Osteoblast (primary cell): ENCODE measurements around the gene CARMIL3. TPM values are rescaled to one million over a fixed set of nuclear protein-coding genes. Genes with fewer than 3 reads are reported as not detected.

ENCODE experiments used
- DNase-seq: peaks from one replicate; pipeline ENCODE4 v3.0.0; 2011; ENCODE audit warnings: low spot score, mixed read lengths; ENCODE audit not compliant: insufficient read length; ENCODE audit errors: missing footprints
- H2AFZ ChIP-seq: 2 replicates; pipeline ENCODE4 v1.6.0; 2011; ENCODE audit warnings: mild to moderate bottlenecking, low read length
- H3K27ac ChIP-seq: 2 replicates; pipeline ENCODE4 v1.5.1; 2011; ENCODE audit warnings: mild to moderate bottlenecking, low read depth, low read length, moderate library complexity
- H3K27me3 ChIP-seq: 2 replicates; pipeline ENCODE4 v1.6.0; 2012; ENCODE audit warnings: mild to moderate bottlenecking, control low read depth, inconsistent platforms, low read length, moderate library complexity; ENCODE audit not compliant: insufficient read depth
- H3K36me3 ChIP-seq: 2 replicates; pipeline ENCODE4 v1.5.1; 2011; ENCODE audit warnings: mild to moderate bottlenecking, low read length, control low read depth, moderate library complexity; ENCODE audit not compliant: insufficient read depth
- H3K4me1 ChIP-seq: 2 replicates; pipeline ENCODE4 v1.5.1; 2011; ENCODE audit warnings: mild to moderate bottlenecking, low read length, control low read depth, moderate library complexity; ENCODE audit not compliant: insufficient read depth
- H3K4me2 ChIP-seq: 2 replicates; pipeline ENCODE4 v1.6.0; 2011; ENCODE audit warnings: mild to moderate bottlenecking, low read length; ENCODE audit not compliant: insufficient read depth
- H3K4me3 ChIP-seq: fragments of 200-600 bp; sonication (generic); 3 replicates; pipeline ENCODE4 v1.5.1; 2012; ENCODE audit warnings: mild to moderate bottlenecking, low read length, inconsistent platforms; ENCODE audit not compliant: insufficient read depth
- H3K79me2 ChIP-seq: 2 replicates; pipeline ENCODE4 v1.6.0; 2012; ENCODE audit warnings: mild to moderate bottlenecking, low read length, control low read depth, inconsistent platforms; ENCODE audit not compliant: insufficient read depth
- H3K9me3 ChIP-seq: 2 replicates; pipeline ENCODE4 v1.5.1; 2011; ENCODE audit warnings: low read depth, low read length, control low read depth
- H4K20me1 ChIP-seq: 2 replicates; pipeline ENCODE4 v1.6.0; 2012; ENCODE audit warnings: mild to moderate bottlenecking, low read length, control low read depth; ENCODE audit not compliant: insufficient read depth
- total RNA-seq: library from RNA; depleted of rRNA; stranded (reverse); fragments of >200 nt; gene quantifications from 2 replicates; pipeline ENCODE4 v1.2.3, GENCODE V29; 2012
- TF ChIP-seq, protein P1 (sequence below): IDR thresholded peaks from 2 replicates; pipeline ENCODE4 v1.5.1; 2011; ENCODE audit warnings: mild to moderate bottlenecking, low read depth, low read length, moderate library complexity; ENCODE audit errors: extremely low read depth

Gene CARMIL3
- total RNA-seq, 1 donor, result not detected

DNA sequence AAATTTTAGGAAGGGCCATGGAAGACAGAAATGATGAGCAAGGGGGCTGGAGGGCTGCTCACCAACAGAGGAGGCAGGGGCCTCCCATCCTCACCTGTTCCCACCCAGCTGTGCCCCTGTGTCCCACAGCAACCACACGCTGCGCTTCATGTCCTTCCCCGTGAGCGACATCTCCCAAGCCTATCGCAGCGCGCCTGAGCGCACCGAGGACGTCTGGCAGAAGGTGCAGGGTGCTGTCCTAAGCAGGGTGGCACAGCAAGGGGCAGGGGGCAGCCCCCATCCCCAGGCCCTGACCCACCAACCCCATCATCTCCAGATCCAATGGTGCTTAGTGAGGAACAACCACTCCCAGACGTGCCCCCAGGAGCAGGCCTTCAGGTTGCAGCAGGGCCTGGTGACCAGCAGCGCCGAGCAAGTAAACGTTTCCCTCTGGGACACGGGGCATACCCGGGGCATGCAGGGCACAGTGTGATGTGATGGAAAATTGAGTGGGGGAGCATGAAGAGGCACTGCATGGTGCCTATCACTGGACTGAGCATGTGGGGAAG is 8.1 kb downstream of the CARMIL3 start:
- H3K79me2 ChIP-seq, result no peaks in the 10 kb centered on the region
- H3K4me1 ChIP-seq, result no peaks in the 10 kb centered on the region
- H3K4me3 ChIP-seq, result no peak overlapping the region
- no peaks in the 10 kb centered on the region for H3K27me3 ChIP-seq
- H3K27ac ChIP-seq, result no peak overlapping the region
- no peak overlapping the region for H2AFZ ChIP-seq
- TF ChIP-seq, protein P1, sequence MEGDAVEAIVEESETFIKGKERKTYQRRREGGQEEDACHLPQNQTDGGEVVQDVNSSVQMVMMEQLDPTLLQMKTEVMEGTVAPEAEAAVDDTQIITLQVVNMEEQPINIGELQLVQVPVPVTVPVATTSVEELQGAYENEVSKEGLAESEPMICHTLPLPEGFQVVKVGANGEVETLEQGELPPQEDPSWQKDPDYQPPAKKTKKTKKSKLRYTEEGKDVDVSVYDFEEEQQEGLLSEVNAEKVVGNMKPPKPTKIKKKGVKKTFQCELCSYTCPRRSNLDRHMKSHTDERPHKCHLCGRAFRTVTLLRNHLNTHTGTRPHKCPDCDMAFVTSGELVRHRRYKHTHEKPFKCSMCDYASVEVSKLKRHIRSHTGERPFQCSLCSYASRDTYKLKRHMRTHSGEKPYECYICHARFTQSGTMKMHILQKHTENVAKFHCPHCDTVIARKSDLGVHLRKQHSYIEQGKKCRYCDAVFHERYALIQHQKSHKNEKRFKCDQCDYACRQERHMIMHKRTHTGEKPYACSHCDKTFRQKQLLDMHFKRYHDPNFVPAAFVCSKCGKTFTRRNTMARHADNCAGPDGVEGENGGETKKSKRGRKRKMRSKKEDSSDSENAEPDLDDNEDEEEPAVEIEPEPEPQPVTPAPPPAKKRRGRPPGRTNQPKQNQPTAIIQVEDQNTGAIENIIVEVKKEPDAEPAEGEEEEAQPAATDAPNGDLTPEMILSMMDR, result no peak
- peak; percentile 72 for DNase-seq
- no peaks in the 10 kb centered on the region for H3K9me3 ChIP-seq
- H3K4me2 ChIP-seq, result no peak overlapping the region
- no peaks in the 10 kb centered on the region for H3K36me3 ChIP-seq
- peaks cover 4% of the 10 kb centered on the region for H4K20me1 ChIP-seq

- H3K27me3 ChIP-seq, result peaks cover 1% of the 10 kb centered on the region
- H4K20me1 ChIP-seq, result peaks cover 4% of the 10 kb centered on the region
- H2AFZ ChIP-seq, result no peak overlapping the region
- TF ChIP-seq, protein P1, result no peak
- no peak overlapping the region for H3K4me3 ChIP-seq
- H3K9me3 ChIP-seq, result no peaks in the 10 kb centered on the region
- no peak overlapping the region for H3K27ac ChIP-seq
- H3K4me2 ChIP-seq, result no peak overlapping the region
- no peaks in the 10 kb centered on the region for H3K79me2 ChIP-seq
- no peaks in the 10 kb centered on the region for H3K36me3 ChIP-seq
- DNase-seq, result peak; percentile 44
- H3K4me1 ChIP-seq, result no peaks in the 10 kb centered on the region
These were observed 8.6 kb downstream of the CARMIL3 start for GRCh38 chr14:24060443-24060842.

- TF ChIP-seq, protein P1, result no peak
- Histone ChIP-seq H3K9me3 (no peaks in the 10 kb centered on the region), H3K4me3 (no peak overlapping the region), H3K79me2 (no peaks in the 10 kb centered on the region), H3K4me1 (no peaks in the 10 kb centered on the region), H3K27ac (no peak overlapping the region), H3K36me3 (no peaks in the 10 kb centered on the region), H4K20me1 (peaks cover 4% of the 10 kb centered on the region), H2AFZ (no peak overlapping the region), H3K27me3 (peaks cover 3% of the 10 kb centered on the region), H3K4me2 (no peak overlapping the region)
- DNase-seq, result peak; percentile 81
These were observed 9.4 kb downstream of the CARMIL3 start for GRCh38 chr14:24060984-24061913.
